Measurements from ENCODE around the gene PNPLA3. TPM values are rescaled to one million over a fixed set of nuclear protein-coding genes. Genes with fewer than 3 reads are reported as not detected.

The PNPLA3 gene, protein sequence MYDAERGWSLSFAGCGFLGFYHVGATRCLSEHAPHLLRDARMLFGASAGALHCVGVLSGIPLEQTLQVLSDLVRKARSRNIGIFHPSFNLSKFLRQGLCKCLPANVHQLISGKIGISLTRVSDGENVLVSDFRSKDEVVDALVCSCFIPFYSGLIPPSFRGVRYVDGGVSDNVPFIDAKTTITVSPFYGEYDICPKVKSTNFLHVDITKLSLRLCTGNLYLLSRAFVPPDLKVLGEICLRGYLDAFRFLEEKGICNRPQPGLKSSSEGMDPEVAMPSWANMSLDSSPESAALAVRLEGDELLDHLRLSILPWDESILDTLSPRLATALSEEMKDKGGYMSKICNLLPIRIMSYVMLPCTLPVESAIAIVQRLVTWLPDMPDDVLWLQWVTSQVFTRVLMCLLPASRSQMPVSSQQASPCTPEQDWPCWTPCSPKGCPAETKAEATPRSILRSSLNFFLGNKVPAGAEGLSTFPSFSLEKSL
- 3.8 and 5.9 TPM in 2 replicates for total RNA-seq (ENCODE audit: low replicate concordance)
- long read RNA-seq, partial matches to known transcripts, result 0 of 1 reads
- long read RNA-seq, other reads (novel, unspliced or antisense), result 0 of 1 reads

DNA sequence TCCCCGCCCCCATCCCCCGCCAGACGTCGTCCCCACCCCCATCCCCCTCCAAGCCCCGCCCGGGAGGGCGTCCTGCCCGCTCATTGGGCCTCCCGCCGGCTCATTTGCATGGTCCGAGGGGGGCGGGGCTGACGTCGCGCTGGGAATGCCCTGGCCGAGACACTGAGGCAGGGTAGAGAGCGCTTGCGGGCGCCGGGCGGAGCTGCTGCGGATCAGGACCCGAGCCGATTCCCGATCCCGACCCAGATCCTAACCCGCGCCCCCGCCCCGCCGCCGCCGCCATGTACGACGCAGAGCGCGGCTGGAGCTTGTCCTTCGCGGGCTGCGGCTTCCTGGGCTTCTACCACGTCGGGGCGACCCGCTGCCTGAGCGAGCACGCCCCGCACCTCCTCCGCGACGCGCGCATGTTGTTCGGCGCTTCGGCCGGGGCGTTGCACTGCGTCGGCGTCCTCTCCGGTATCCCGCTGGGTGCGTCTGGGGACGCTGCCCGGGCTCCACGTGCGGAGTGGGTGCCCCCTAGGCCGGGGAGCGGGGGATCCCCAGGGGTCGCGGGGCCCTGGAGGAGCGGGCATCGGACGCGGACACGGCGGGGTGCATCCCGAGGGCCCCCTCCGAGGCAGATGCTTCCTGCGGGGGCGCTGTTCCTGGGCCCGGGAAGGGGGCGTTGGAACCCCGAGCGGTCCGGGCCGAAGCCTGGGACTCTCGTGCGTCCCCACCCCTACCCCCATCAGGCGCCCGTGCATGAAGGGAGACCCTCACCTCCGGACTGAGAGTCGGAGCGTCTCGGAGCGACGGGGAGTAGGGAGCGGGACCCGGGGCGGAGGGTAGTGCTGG is at the start of gene PNPLA3:
Gene PNPLA3, plus strand, starts transcription at position 175 of the 834 bp plus-strand sequence. Its CDS starts 107 bp downstream, at position 282.
- DNase-seq (ENCODE audit: extremely low spot score, unreplicated experiment), result peak; percentile 91
- peaks cover 14% of the 10 kb centered on the region for H3K4me1 Mint-ChIP-seq (ENCODE audit: unreplicated experiment)
- peak within 1 kb of the TSS; percentile 92 for H3K4me3 Mint-ChIP-seq
- H3K27me3 Mint-ChIP-seq, result peaks cover 7% of the 10 kb centered on the region
- H3K9me3 Mint-ChIP-seq, result no peaks in the 10 kb centered on the region
- H3K27ac Mint-ChIP-seq, result peak within 1 kb of the TSS; percentile 82
- TF ChIP-seq, protein P1, sequence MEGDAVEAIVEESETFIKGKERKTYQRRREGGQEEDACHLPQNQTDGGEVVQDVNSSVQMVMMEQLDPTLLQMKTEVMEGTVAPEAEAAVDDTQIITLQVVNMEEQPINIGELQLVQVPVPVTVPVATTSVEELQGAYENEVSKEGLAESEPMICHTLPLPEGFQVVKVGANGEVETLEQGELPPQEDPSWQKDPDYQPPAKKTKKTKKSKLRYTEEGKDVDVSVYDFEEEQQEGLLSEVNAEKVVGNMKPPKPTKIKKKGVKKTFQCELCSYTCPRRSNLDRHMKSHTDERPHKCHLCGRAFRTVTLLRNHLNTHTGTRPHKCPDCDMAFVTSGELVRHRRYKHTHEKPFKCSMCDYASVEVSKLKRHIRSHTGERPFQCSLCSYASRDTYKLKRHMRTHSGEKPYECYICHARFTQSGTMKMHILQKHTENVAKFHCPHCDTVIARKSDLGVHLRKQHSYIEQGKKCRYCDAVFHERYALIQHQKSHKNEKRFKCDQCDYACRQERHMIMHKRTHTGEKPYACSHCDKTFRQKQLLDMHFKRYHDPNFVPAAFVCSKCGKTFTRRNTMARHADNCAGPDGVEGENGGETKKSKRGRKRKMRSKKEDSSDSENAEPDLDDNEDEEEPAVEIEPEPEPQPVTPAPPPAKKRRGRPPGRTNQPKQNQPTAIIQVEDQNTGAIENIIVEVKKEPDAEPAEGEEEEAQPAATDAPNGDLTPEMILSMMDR (conservative IDR thresholded peaks at IDR 0.05), result peak; percentile 61
- no peaks in the 10 kb centered on the region for H3K36me3 Mint-ChIP-seq

DNA sequence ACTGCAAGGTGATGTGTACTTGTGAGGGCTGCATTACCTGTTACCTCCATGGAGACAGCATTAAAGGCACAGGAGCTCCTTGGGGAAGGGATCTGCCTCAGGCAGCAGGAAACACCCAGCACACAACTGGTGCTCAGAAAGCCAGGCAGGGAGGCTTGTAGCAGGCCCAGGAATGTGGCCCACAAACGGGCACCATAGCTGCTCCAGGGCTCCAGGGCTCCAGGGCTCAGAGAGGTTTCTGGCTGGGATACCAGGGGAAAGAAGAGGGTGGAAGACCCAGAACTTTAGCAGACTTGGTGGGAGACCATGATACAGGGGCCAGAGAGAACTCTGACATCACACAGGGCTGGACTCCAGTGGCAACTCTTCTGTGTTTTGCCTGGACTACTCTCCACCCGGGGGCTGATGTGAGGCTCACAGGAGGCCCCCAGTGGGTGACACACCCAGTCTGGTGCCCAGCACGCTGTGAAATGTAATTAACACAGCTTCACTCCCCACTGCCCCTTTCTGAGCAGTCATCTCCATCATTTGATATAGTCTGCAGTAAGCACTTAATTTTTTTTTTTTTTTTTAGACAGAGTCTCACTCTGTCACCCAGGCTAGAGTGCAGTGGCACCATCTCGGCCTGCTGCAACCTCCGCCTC is 46.6 kb upstream of the PNPLA3 start:
- no peak overlapping the region for H3K27ac Mint-ChIP-seq
- no peaks in the 10 kb centered on the region for H3K9me3 Mint-ChIP-seq
- TF ChIP-seq, protein P1 (conservative IDR thresholded peaks at IDR 0.05), result no peak
- H3K4me1 Mint-ChIP-seq (ENCODE audit: unreplicated experiment), result no peaks in the 10 kb centered on the region
- H3K27me3 Mint-ChIP-seq, result peaks cover 53% of the 10 kb centered on the region
- no peak for DNase-seq (ENCODE audit: extremely low spot score, unreplicated experiment)
- H3K36me3 Mint-ChIP-seq, result no peaks in the 10 kb centered on the region
- H3K4me3 Mint-ChIP-seq, result no peak overlapping the region

DNA sequence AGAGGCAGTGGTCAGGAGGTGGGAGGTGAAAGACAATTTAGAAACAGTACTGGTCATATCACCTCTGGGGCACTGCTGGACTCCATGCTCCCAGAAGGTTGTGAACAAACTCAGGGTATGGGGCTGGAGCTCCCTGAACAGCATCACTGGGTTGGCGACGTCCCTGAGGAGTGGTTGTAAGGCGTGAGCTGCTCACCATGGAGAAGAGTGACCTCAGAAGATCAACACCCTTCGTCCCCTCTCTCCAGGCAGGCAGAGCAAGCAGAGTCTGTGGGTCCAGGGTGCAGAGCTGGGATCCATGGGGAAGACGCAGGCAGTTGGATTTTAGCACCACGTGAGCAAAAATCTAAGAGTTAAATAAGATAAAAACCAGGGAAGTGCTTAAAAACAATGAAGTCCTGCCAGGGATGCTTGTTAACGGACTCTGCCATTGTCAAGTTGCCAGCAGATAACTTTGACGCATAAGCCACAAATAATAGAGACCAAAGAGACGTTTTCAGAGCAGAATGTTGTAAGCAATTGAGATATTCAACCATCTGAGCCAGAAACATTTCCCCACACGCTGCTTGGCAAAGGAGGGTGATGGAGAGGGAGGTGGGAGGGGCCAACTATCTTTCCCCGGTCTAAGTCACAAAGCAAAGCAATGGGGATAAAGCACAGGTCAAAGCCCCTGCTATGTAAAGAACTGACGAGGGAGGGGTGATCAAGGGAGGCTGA is 45.4 kb upstream of the PNPLA3 start:
- Mint-ChIP-seq H3K27ac (no peak overlapping the region), H3K4me3 (no peak overlapping the region), H3K27me3 (peaks cover 49% of the 10 kb centered on the region), H3K4me1 (ENCODE audit: unreplicated experiment) (peaks cover 4% of the 10 kb centered on the region), H3K36me3 (no peaks in the 10 kb centered on the region), H3K9me3 (no peaks in the 10 kb centered on the region)
- DNase-seq (ENCODE audit: extremely low spot score, unreplicated experiment), result no peak
- TF ChIP-seq, protein P1 (conservative IDR thresholded peaks at IDR 0.05), result no peak

DNA sequence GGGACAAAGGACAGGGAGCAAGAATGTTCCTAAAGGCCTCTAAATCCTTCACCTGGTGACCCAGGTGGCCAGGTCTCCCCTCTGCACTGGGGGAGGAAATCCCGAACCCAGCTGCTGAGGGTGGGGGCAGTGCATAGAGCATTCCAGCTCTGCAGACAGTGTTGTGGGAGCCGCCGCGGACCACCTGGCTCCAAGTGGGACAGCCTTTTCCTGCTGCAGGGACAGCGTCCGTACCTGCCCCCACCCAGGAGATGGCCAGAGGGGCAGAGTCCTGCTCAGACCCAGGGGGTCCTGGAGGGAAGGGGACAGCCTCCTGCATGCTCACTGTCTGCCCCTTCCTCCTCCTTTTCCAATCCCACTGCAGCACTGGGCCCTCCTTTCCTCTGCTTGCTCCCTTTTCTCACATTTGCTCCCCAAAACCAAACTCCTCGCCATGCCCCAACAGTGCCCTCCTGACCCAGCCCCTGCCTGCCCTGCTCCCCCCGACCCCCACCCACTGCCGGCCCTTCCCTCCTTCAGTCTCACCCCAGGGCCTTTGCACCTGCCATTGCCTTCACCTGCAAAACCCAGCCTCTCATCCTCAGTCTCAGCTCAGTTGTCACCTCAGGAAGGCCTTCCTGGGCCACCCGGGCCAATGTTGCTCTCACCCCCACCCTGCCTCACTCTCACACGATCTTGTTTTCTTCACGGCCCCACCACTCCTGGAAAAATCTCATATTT is 44.6 kb upstream of the PNPLA3 start:
- H3K4me3 Mint-ChIP-seq, result no peak overlapping the region
- TF ChIP-seq, protein P1 (conservative IDR thresholded peaks at IDR 0.05), result no peak
- no peaks in the 10 kb centered on the region for H3K9me3 Mint-ChIP-seq
- no peak overlapping the region for H3K27ac Mint-ChIP-seq
- DNase-seq (ENCODE audit: extremely low spot score, unreplicated experiment), result no peak
- H3K27me3 Mint-ChIP-seq, result peaks cover 42% of the 10 kb centered on the region
- peaks cover 4% of the 10 kb centered on the region for H3K4me1 Mint-ChIP-seq (ENCODE audit: unreplicated experiment)
- H3K36me3 Mint-ChIP-seq, result no peaks in the 10 kb centered on the region
